Stomach (tissue), 4 donors: ENCODE measurements around the gene METTL16.

Experiments
- POLR2AphosphoS5 ChIP-seq, 3 donors: sonication (generic); formaldehyde crosslinking; IDR thresholded peaks; one replicate each; pipeline ENCODE4 v1.6.1; 2016; ENCODE audit warnings: antibody characterized with exemption in 3 of 3
- TF ChIP-seq, protein P1 (sequence below), 7 experiments: fragments of 450-650 bp in 4 of 7; fragments of 200-600 bp in 3 of 7; sonication (generic) in 3 of 7; IDR thresholded peaks; one replicate each; pipeline ENCODE4 v1.5.1; 2016 to 2019; ENCODE audit warnings: antibody characterized with exemption in 7 of 7, control low read depth in 2 of 7, mild to moderate bottlenecking in 1 of 7

DNA sequence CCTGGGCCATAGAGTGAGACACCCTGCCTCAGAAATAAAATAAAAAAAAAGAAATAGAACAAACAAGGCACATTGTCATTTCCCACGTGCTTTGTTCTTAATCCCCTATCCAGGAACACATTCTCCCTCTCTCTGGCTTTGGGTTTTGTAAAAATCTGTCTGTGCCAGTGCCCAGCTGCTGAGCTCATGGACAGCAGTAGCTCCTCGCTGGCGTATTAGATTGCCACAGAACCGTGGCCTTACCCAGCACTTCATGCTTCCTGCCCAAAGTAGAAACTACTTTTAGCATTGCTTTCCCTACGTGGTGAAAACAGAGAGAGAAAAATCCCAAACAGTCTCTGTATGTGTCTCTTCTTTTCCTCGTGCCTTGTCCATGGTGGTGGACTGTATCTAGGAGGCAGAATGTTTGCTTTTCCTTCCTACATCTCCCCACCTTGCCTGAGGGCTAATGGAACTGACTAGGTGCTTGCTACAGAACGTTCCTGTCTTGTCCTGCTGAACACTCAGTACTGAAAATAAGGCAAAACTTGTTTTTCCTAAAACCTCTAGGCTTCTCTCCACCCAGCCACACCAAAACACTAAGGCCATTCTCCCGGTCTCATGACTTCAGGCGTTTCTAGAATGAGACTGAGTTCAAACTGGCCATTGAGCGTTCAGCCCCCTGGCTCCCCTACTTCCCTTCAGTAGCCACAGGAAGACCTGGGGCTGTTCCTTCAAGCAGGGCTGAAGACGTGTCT is 137.0 kb downstream of the METTL16 start:
- no peak for TF ChIP-seq POLR2AphosphoS5 (IDR thresholded peaks at IDR 0.05)
- TF ChIP-seq, protein P1, sequence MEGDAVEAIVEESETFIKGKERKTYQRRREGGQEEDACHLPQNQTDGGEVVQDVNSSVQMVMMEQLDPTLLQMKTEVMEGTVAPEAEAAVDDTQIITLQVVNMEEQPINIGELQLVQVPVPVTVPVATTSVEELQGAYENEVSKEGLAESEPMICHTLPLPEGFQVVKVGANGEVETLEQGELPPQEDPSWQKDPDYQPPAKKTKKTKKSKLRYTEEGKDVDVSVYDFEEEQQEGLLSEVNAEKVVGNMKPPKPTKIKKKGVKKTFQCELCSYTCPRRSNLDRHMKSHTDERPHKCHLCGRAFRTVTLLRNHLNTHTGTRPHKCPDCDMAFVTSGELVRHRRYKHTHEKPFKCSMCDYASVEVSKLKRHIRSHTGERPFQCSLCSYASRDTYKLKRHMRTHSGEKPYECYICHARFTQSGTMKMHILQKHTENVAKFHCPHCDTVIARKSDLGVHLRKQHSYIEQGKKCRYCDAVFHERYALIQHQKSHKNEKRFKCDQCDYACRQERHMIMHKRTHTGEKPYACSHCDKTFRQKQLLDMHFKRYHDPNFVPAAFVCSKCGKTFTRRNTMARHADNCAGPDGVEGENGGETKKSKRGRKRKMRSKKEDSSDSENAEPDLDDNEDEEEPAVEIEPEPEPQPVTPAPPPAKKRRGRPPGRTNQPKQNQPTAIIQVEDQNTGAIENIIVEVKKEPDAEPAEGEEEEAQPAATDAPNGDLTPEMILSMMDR (IDR thresholded peaks at IDR 0.05), result no peak
